ENCODE results near the gene SLC45A2.
"Not testable (repeated sequence)": the region's sequence is repeated elsewhere in the genome, so short reads cannot be mapped to it uniquely, and the experiment has no call there.

The SLC45A2 gene

GRCh38 chr5:33964132-33964700 lies 20.3 kb downstream of the SLC45A2 start:
- no peak for DNase-seq

GRCh38 chr5:33958176-33958575 lies 26.3 kb downstream of the SLC45A2 start:
- no peak for DNase-seq

GRCh38 chr5:33957577-33958150 lies 26.8 kb downstream of the SLC45A2 start:
- no peak for DNase-seq

- not testable (repeated sequence) for DNase-seq
These were observed 32.3 kb downstream of the SLC45A2 start for GRCh38 chr5:33952175-33952574.

- DNase-seq, result no peak
These were observed 39.9 kb downstream of the SLC45A2 start for GRCh38 chr5:33944543-33945132.

- DNase-seq, result no peak
These were observed 43.4 kb downstream of the SLC45A2 start for GRCh38 chr5:33941090-33941489.

- DNase-seq, result no peak
These were observed 44.8 kb downstream of the SLC45A2 start for GRCh38 chr5:33939556-33940262.

GRCh38 chr5:33938881-33939280 lies 45.6 kb downstream of the SLC45A2 start:
- no peak for DNase-seq

- no peak for DNase-seq
These were observed 46.0 kb downstream of the SLC45A2 start for GRCh38 chr5:33938507-33938796.

GRCh38 chr5:33937707-33938506 lies 46.6 kb downstream of the SLC45A2 start:
- DNase-seq, result no peak

- no peak for DNase-seq
These were observed 47.3 kb downstream of the SLC45A2 start for GRCh38 chr5:33937017-33937706.

GRCh38 chr5:33936381-33937016 lies 48.0 kb downstream of the SLC45A2 start, which contains the start of gene RXFP3:
Gene RXFP3 (plus strand): TSS chr5:33936386. CDS start chr5:33936741, 355 bp downstream.
- no peak for DNase-seq

GRCh38 chr5:33936004-33936380 lies 48.5 kb downstream of the SLC45A2 start:
- DNase-seq, result no peak

GRCh38 chr5:33934176-33934575 lies 50.3 kb downstream of the SLC45A2 start:
- DNase-seq, result no peak

- DNase-seq, result no peak
These were observed 50.7 kb downstream of the SLC45A2 start for GRCh38 chr5:33933723-33934169.

- DNase-seq, result no peak
These were observed 53.4 kb downstream of the SLC45A2 start for GRCh38 chr5:33931136-33931535.

- DNase-seq, result no peak
These were observed 54.4 kb downstream of the SLC45A2 start for GRCh38 chr5:33929925-33930690.

- DNase-seq, result no peak
These were observed 56.2 kb downstream of the SLC45A2 start for GRCh38 chr5:33928283-33928682.

- DNase-seq, result no peak
These were observed 56.8 kb downstream of the SLC45A2 start for GRCh38 chr5:33927685-33928084.

GRCh38 chr5:33925278-33925677 lies 59.2 kb downstream of the SLC45A2 start:
- DNase-seq, result no peak

GRCh38 chr5:33921002-33921401 lies 63.5 kb downstream of the SLC45A2 start:
- DNase-seq, result no peak
